ENCODE results near the gene TMEM243. TPM values are rescaled to one million over a fixed set of nuclear protein-coding genes. Genes with fewer than 3 reads are reported as not detected.

Gene TMEM243
- total and polyA plus RNA-seq, 2 experiments from 2014 or later, result 44.5 to 82.5 TPM

GRCh38 chr7:87154569-87154968 lies 65.0 kb downstream of the TMEM243 start (continued):
- TF ChIP-seq ZNF114 (CRISPR knock-in tag; IDR thresholded peaks at IDR 0.05) (no peak), EZH2 (IDR thresholded peaks at IDR 0.05; ENCODE audit: low read depth, unreplicated experiment) (no peak), STAT1 (IDR thresholded peaks at IDR 0.05; ENCODE audit: unreplicated experiment) (no peak), ETS1 (IDR thresholded peaks at IDR 0.05) (no peak), POLR2AphosphoS5 (IDR thresholded peaks at IDR 0.05; ENCODE audit: low read depth) (no peak), ZNF331 (CRISPR knock-in tag; IDR thresholded peaks at IDR 0.05; ENCODE audit: low read depth) (no peak), EZH2phosphoT487 (IDR thresholded peaks at IDR 0.05; ENCODE audit: unreplicated experiment) (no peak)
- TF ChIP-seq, protein P1, sequence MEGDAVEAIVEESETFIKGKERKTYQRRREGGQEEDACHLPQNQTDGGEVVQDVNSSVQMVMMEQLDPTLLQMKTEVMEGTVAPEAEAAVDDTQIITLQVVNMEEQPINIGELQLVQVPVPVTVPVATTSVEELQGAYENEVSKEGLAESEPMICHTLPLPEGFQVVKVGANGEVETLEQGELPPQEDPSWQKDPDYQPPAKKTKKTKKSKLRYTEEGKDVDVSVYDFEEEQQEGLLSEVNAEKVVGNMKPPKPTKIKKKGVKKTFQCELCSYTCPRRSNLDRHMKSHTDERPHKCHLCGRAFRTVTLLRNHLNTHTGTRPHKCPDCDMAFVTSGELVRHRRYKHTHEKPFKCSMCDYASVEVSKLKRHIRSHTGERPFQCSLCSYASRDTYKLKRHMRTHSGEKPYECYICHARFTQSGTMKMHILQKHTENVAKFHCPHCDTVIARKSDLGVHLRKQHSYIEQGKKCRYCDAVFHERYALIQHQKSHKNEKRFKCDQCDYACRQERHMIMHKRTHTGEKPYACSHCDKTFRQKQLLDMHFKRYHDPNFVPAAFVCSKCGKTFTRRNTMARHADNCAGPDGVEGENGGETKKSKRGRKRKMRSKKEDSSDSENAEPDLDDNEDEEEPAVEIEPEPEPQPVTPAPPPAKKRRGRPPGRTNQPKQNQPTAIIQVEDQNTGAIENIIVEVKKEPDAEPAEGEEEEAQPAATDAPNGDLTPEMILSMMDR (conservative IDR thresholded peaks at IDR 0.05; ENCODE audit: low read depth in 2 of 2), result no peak

DNA sequence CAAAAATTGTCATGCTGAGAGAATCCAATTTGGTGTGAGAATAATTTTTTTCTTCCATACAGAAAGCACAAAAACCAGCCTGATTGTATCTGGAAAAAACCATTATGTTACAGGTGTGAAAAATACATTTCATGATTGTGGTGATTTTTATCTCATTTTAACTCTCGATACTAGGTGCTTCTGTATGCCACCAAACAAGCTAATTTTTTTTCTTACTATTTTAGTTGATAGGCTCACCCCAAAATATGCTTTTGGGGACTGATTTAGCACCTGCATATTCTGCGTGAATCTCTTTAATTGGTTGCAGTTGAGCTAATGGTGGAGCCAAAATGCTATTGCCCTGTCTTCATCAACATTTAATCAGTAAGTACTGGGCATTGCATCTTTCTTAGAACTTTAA lies 65.4 kb downstream of the TMEM243 start:
- Histone ChIP-seq H3F3A (replicated peaks; ENCODE audit: low read depth) (no peaks in the 10 kb centered on the region), H3K79me2 (replicated peaks; ENCODE audit: insufficient read depth) (peaks cover 68% of the 10 kb centered on the region)
- TF ChIP-seq NANOG (IDR thresholded peaks at IDR 0.05; ENCODE audit: borderline replicate concordance), result no peak
- no peak for TF ChIP-seq EZH2phosphoT487 (IDR thresholded peaks at IDR 0.05; ENCODE audit: unreplicated experiment)
- TF ChIP-seq REST (IDR thresholded peaks at IDR 0.05; ENCODE audit: unreplicated experiment), result no peak
- no peak for TF ChIP-seq ETS1 (IDR thresholded peaks at IDR 0.05)
- no peak for TF ChIP-seq ZNF331 (CRISPR knock-in tag; IDR thresholded peaks at IDR 0.05; ENCODE audit: low read depth)
- no peak for TF ChIP-seq ZNF114 (CRISPR knock-in tag; IDR thresholded peaks at IDR 0.05)
- TF ChIP-seq CREB1 (CRISPR knock-in tag; IDR thresholded peaks at IDR 0.05; ENCODE audit: low read depth), result no peak
- TF ChIP-seq JUNB (IDR thresholded peaks at IDR 0.05; ENCODE audit: unreplicated experiment), result no peak

More for the DNA sequence above, 65.4 kb downstream of the TMEM243 start:
- peak overlapping the region; percentile 88 for H3K4me2 ChIP-seq
- H3K27me3 ChIP-seq (ENCODE audit: insufficient read depth), result no peaks in the 10 kb centered on the region
- 0 out of 2 replicates have a peak, but pooled peaks cover 8% of the 10 kb centered on the region for H3K4me1 ChIP-seq (ENCODE audit: insufficient read depth)
- H3K27ac ChIP-seq (ENCODE audit: low read depth), result no peak overlapping the region
- no peak for DNase-seq (ENCODE audit: low spot score)
- H3K27me3 Mint-ChIP-seq (ENCODE audit: insufficient read depth, low read depth, poor library complexity), result peaks cover 11% of the 10 kb centered on the region
- H3K4me1 Mint-ChIP-seq, result peaks cover 22% of the 10 kb centered on the region
- H3K4me3 Mint-ChIP-seq, result peak overlapping the region; percentile 94
- H3K36me3 Mint-ChIP-seq (ENCODE audit: low read depth), result peaks cover 21% of the 10 kb centered on the region
- no peaks in the 10 kb centered on the region for H3K9me2 ChIP-seq (ENCODE audit: insufficient read depth)
- H3K4me3 ChIP-seq, result peak overlapping the region; percentile 84
- 0 out of 3 replicates have a peak, but pooled peaks cover 3% of the 10 kb centered on the region for H3K9me3 Mint-ChIP-seq
- H4K20me1 ChIP-seq (replicated peaks; ENCODE audit: insufficient read depth), result peaks cover 35% of the 10 kb centered on the region
- no peak overlapping the region for H2AFZ ChIP-seq
- H3K27ac Mint-ChIP-seq, result peak overlapping the region; percentile 33; the same call in 1 of the 2 replicates
- H3K36me3 ChIP-seq (ENCODE audit: insufficient read depth), result no peaks in the 10 kb centered on the region
- ATAC-seq, result no peak

Data from GM23338 (cell line).